HG03196 (cell line): ENCODE results near the gene PRPF19.

Experiments used
- ATAC-seq: cut with Tn5 transposase; IDR thresholded peaks from one replicate; pipeline ENCODE4 v1.9.1; 2021; ENCODE audit not compliant: unreplicated experiment

Gene PRPF19

GRCh38 chr11:60924110-60924905 lies 17.9 kb upstream of the PRPF19 start, which contains the start of gene TMEM132A:
TSS of gene TMEM132A (plus strand) at chr11:60924460. CDS start at chr11:60924634, 174 bp downstream.
- ATAC-seq: no peak

- ATAC-seq: no peak
Measured at GRCh38 chr11:60923800-60924109, 17.4 kb upstream of the PRPF19 start.

GRCh38 chr11:60923326-60923725 lies 16.9 kb upstream of the PRPF19 start:
- ATAC-seq: no peak

DNA sequence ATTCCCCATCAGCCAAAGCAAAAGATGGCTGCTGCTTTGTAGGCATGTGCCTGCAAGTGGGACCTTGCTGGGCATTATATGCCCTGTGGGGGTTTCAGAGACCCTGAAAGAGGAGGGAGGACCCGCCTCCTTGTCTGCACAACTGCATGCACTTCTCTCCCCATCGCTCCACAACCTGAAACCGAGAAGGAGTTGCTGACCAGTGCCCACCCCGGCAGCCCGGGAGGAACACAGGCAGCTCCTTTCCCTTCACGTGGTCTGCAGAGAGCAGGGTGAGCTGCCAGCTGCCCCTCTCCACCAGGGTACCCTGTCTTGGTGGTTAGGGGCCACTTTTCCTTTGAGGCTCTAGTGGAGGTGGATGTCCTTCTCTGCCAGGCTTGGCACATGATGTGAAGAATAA lies 16.5 kb upstream of the PRPF19 start:
- no peak for ATAC-seq

- ATAC-seq: no peak
Measured at GRCh38 chr11:60921777-60922335, 15.5 kb upstream of the PRPF19 start.

GRCh38 chr11:60921259-60921658 lies 14.9 kb upstream of the PRPF19 start:
- no peak for ATAC-seq

- ATAC-seq: no peak
Measured at GRCh38 chr11:60919956-60920355, 13.6 kb upstream of the PRPF19 start.

GRCh38 chr11:60919320-60919719 lies 12.9 kb upstream of the PRPF19 start:
- ATAC-seq: no peak

- no peak for ATAC-seq
Measured at GRCh38 chr11:60918939-60919265, 12.5 kb upstream of the PRPF19 start.

GRCh38 chr11:60918251-60918938 lies 12.0 kb upstream of the PRPF19 start:
- no peak for ATAC-seq

DNA sequence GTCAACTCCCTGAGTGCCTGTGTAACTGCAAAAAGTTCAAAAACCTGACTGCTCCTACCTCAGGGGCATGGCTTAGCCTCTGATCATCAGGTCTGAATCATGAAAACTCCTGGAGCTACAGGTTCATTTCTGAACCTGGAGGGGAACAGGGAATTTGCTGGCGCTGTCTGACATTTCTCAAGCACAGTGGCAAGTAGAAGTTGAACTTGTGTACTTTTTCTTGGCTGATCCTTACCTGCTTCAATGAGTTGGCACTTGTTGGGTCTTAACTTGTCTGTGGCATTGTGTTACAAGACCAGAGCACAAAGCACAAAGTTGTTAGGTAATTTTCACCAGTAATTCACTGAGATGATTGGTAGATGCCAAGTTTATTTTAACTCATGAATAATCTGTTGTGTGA lies 10.9 kb upstream of the PRPF19 start:
- no peak for ATAC-seq

GRCh38 chr11:60916669-60917206 lies 10.4 kb upstream of the PRPF19 start:
- ATAC-seq: no peak

DNA sequence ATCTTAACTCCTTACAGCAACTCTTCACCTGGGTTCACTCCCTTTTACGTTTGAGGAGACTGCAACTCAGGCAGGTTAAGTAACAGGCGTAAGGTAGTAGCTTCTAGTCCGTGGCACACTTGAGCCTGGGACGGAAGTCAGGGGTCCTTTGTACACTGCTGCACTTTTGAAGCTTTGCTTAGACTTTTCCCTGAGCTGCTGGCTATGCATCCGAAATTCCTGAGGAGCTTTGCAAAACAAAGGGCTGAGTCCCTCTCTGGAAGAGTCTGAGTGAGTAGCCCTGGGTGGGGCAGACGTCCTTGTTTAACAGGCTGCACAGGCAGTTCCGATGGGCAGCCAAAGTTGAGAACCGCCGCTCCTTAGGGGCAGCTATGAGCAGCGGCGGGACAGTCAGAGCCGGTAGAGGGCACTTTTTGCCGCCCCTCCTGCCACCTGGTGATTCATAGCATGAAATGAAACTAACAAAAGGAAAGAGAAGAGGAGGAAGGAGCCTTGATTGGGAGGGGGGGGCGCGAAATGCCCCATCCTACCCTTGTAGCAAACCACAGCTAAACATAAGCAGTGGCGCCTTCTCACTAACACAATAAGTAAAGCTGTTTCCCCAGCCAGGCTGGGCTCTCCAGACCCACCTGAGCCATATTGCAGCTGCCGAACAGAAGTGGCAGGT lies 9.0 kb upstream of the PRPF19 start:
- peak; percentile 53 for ATAC-seq

GRCh38 chr11:60914633-60915247 lies 8.4 kb upstream of the PRPF19 start:
- ATAC-seq: peak; percentile 2

GRCh38 chr11:60913793-60914632 lies 7.6 kb upstream of the PRPF19 start, which contains the start of gene TMEM109:
TSS of gene TMEM109 (plus strand) at chr11:60914158. CDS start at chr11:60919694, 5,536 bp downstream.
- peak; percentile 40 for ATAC-seq

DNA sequence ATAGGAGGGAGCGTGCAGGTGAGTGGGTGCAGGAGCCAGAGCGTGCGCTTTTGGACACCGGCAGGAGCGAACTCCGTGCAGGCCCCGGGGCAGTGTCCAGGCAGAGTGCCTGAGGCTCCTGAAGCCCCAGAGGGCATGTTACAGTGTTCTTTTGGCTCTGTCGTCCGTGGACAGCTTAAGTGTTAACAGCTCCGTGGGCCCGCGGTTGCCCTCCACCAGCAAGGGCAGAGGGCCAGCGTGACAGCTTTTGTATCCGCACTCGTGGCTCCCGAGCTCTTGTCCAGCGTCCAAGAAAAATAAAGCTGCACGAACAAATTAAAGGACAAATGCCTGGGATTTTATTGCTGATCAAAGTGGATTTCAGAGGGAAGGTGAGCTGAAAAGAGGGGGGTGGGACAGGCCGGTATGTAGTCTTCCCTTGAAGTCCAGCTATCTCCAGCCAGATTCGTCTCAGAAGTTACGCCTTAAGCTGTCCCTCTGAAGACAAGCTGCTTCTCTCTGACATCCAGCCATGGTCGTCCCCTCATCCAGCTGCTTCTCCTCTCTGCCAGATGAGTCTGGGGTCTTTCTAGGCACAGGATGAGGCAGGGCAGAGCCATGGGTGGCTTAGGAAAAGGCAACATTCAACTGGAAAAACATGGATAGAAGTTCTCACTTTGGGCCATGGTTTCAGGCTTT lies 6.6 kb upstream of the PRPF19 start:
- no peak for ATAC-seq

- ATAC-seq: no peak
Measured at GRCh38 chr11:60912223-60912850, 6.0 kb upstream of the PRPF19 start.

GRCh38 chr11:60910711-60911380 lies 4.5 kb upstream of the PRPF19 start:
- ATAC-seq: no peak
